GM19455 (cell line): Measurements from ENCODE around the gene GRIA3.
A peak's percentile ranks its signal among the peaks of the same experiment; 100 is the strongest.

Experiments
- ATAC-seq: cut with Tn5 transposase; IDR thresholded peaks from one replicate; pipeline ENCODE4 v1.9.1; 2021; ENCODE audit not compliant: unreplicated experiment

Gene GRIA3

GRCh38 chrX:123442764-123443163 lies 258.7 kb downstream of the GRIA3 start:
- ATAC-seq = no peak

GRCh38 chrX:123447506-123447905 lies 263.4 kb downstream of the GRIA3 start:
- ATAC-seq = no peak

- ATAC-seq = no peak
These were observed 265.3 kb downstream of the GRIA3 start for GRCh38 chrX:123449335-123449734.

- ATAC-seq = no peak
These were observed 266.1 kb downstream of the GRIA3 start for GRCh38 chrX:123450222-123450621.

GRCh38 chrX:123454712-123455431 lies 270.8 kb downstream of the GRIA3 start:
- peak; percentile 54 for ATAC-seq

- ATAC-seq = no peak
These were observed 271.6 kb downstream of the GRIA3 start for GRCh38 chrX:123455693-123456092.

GRCh38 chrX:123464709-123465108 lies 280.6 kb downstream of the GRIA3 start:
- no peak for ATAC-seq

GRCh38 chrX:123468481-123468880 lies 284.4 kb downstream of the GRIA3 start:
- ATAC-seq = no peak

GRCh38 chrX:123475068-123475724 lies 291.1 kb downstream of the GRIA3 start:
- ATAC-seq = no peak

GRCh38 chrX:123476611-123477219 lies 292.6 kb downstream of the GRIA3 start:
- no peak for ATAC-seq

- no peak for ATAC-seq
These were observed 293.6 kb downstream of the GRIA3 start for GRCh38 chrX:123477673-123478072.

GRCh38 chrX:123481913-123482851 lies 298.1 kb downstream of the GRIA3 start:
- ATAC-seq = no peak

- no peak for ATAC-seq
These were observed 302.2 kb downstream of the GRIA3 start for GRCh38 chrX:123486297-123486696.

- ATAC-seq = no peak
These were observed 303.2 kb downstream of the GRIA3 start for GRCh38 chrX:123487236-123487635.

GRCh38 chrX:123487669-123488068 lies 303.6 kb downstream of the GRIA3 start:
- no peak for ATAC-seq

- no peak for ATAC-seq
These were observed 304.9 kb downstream of the GRIA3 start for GRCh38 chrX:123489011-123489410.

GRCh38 chrX:123493857-123494256 lies 309.8 kb downstream of the GRIA3 start:
- ATAC-seq = no peak

- ATAC-seq = no peak
These were observed 315.7 kb downstream of the GRIA3 start for GRCh38 chrX:123499787-123500186.

- ATAC-seq = no peak
These were observed 320.0 kb downstream of the GRIA3 start for GRCh38 chrX:123504047-123504446.

GRCh38 chrX:123504630-123505270 lies 320.7 kb downstream of the GRIA3 start:
- no peak for ATAC-seq
